Activated gamma-delta T cell treated with anti-CD3 and anti-CD28 coated beads, Interleukin-2, amount 50 U/mL, for 16 hours (primary cell): Measurements from ENCODE around the gene NEGR1.

Experiments used
- DNase-seq: peaks from one replicate; pipeline ENCODE4 v3.0.0-alpha.2; 2020; ENCODE audit warnings: low read depth

The NEGR1 gene

DNA sequence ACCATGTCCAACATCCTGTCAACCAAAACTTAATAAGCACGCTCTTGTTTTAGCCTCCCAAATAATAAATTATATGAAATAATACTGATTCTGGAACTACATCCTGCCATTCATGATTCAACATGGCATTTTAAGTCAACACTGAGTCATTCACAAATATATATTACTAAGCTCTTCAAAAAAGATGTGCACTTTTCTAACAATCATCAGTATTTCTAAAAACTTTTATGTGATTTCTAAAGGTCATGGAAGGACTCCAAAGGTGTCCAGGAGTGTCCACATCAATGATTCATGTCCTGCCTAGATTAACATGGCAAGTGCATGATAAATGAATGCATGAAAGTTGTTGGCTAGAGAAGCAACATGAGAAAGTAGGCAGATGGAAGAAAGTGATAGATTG lies 51.6 kb downstream of the NEGR1 start:
- no peak for DNase-seq

GRCh38 chr1:72229893-72230292 lies 52.4 kb downstream of the NEGR1 start:
- DNase-seq: no peak

DNA sequence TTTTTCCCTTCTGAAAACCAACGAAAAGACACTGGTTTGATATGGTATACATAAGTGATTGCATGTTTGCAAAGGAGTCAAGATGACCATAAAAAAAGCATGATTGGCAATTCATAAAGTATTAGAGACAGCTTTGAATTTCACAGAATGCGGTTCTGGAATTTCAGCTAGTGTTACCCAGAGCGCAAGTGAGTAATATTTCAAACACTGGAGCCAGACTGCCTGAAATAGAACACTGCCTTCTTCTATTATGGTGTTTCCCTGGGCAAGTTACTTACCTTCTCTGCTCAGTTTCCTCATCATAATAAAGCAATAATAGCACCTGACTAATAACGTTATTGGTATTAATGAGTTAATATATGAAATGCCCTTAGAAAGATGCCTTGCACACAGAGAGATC lies 54.7 kb downstream of the NEGR1 start:
- no peak for DNase-seq

DNA sequence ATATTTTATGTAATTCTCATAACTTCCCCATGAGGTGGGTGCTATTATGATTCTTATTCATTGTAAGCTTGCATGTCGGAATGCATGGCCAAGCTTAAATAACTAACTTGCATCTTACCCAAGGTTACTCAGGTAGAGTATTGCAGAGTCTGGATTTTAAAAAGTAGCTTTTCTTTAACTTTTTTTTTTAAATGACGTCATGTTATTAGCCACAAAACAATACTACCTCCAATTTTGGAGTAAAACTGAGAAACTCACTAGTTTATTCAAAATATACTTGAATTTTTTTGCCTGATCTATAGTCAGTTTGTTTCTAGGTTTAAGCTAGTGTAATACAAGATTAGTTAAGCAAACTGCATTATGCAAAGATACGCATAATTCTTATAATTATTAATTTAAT lies 57.8 kb downstream of the NEGR1 start:
- DNase-seq: no peak

GRCh38 chr1:72221811-72222210 lies 60.5 kb downstream of the NEGR1 start:
- no peak for DNase-seq

DNA sequence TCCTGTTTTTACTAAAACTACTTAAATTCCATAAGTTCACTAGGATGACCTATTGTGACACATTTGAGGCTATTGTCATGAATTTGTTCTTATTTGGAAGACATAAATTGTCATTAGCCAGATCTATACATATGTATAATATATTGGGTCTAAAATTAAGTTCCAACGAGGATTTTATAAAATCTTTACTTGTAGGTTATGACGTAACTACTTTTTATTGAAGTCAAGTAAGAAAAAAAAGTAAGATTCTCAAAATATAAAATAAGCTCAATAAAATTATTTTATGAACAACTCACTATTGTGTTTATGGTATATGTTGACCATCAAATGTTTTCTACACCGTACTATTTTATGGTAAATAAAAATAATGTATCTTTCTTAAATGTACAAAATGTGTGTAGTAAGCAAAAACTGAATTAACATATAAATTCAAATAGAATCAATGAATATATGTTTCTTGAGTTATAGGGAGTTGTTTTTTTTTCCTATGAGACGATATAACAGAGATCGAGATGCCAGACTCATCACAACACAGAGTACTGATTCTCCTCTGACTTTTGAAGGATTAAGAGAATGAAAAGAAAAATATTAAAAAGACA lies 64.1 kb downstream of the NEGR1 start:
- no peak for DNase-seq

GRCh38 chr1:72207059-72207458 lies 75.3 kb downstream of the NEGR1 start:
- no peak for DNase-seq

DNA sequence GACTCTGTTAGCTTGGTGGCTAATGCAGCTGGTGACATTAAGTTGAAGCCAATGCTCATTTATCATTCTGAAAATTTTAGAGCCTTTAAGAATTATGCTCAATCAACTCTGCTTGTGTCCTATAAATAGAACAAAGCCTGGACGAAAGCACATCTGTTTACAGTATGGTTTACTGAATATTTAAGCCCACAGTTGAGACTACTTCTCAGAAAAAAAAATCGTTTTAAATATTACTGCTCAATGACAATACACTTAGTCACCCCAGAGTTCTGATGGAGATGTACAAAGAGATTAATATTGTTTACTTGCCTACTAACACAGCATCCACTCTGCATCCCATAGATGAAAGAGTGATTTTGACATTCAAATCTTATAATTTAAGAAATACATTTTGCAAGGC lies 79.6 kb downstream of the NEGR1 start:
- DNase-seq: no peak

- DNase-seq: no peak
Measured at GRCh38 chr1:72197786-72198185, 84.6 kb downstream of the NEGR1 start.

- no peak for DNase-seq
Measured at GRCh38 chr1:72186733-72187307, 95.5 kb downstream of the NEGR1 start.

DNA sequence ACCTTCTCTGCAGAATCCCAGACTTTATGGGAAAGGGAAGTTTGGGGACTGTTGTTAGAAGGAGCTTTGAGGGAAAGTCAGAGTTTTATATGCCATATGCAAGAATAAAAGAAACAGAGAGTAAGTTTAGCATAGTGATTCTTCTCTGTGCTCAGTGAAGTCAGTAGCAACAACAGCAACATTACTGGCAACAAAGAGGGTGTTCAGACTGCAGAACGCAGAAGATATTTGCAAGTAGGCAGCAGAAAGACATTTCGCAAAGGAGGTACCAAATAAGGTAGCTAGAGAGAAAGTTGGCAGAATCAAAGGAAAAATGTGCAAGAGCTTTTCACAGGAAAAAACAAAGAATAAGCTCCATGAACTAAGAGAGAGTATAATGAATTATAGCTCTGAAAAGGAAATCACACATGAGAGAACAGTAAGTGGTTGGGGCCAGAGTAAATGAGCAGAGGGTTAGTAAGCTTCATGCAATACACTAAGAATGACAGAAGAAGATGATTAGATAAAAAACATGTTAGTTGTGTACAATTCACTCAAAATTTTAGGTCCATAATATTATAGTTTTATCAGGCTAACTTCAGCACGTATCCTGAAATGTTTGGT lies 98.1 kb downstream of the NEGR1 start:
- DNase-seq: no peak

GRCh38 chr1:72182859-72183258 lies 99.5 kb downstream of the NEGR1 start:
- DNase-seq: no peak

- DNase-seq: no peak
Measured at GRCh38 chr1:72178266-72178665, 104.1 kb downstream of the NEGR1 start.

- DNase-seq: no peak
Measured at GRCh38 chr1:72177711-72178110, 104.6 kb downstream of the NEGR1 start.

- DNase-seq: no peak
Measured at GRCh38 chr1:72170246-72170645, 112.1 kb downstream of the NEGR1 start.

DNA sequence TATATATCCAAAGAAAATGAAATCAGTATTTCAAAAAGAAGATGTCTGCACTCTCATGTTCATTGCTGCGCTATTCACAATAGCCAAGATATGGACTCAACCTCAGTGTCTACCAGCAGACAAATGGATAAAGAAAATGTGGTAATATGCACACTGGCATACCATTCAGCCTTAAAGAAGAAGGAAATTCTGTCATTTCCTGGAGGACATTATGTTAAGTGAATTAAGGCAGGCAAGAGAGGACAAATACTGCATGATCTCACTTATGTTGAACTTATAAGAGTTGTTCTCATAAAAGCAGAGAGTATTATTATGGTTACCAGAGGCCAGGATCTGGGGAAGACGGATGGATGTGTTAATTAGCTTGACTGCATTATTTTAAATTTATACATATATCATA lies 115.9 kb downstream of the NEGR1 start:
- no peak for DNase-seq

DNA sequence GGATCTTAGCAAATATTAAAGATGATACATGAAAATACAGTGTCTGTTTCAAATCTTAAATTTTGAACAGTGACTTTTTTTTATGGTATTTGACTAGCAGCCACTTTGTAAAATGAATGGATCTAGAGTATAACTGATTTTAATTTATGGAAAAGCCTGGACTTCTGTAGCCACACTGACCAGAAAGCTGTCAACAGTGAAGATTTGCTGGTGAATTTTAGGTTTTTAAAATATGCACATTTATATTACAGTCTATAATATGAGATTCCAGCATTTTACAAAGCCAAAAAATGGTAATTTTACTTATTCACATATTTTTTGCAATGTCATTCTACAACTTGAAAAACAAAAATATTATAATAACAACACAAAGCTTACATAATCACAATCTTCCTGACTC lies 131.8 kb downstream of the NEGR1 start:
- DNase-seq: no peak

GRCh38 chr1:72141875-72142274 lies 140.5 kb downstream of the NEGR1 start:
- DNase-seq: no peak

- DNase-seq: no peak
Measured at GRCh38 chr1:72140222-72140621, 142.1 kb downstream of the NEGR1 start.

DNA sequence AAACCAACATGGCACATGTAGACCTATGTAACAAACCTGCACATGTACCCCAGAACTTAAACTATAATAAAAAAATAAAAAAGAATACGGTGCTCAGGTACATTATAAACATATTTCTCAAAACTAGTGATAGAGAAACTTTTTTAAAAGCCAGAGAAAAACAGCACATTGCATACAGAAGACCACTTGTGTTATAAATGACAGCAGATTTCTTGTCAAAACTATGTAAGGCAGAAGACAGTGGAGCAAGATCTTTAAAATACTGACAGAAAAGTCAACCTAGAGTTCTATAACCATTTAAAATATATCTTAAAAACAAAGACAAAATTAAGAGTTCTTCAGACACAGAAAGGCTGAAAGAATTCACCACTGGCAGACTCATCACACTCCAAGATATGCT lies 144.7 kb downstream of the NEGR1 start:
- DNase-seq: no peak

DNA sequence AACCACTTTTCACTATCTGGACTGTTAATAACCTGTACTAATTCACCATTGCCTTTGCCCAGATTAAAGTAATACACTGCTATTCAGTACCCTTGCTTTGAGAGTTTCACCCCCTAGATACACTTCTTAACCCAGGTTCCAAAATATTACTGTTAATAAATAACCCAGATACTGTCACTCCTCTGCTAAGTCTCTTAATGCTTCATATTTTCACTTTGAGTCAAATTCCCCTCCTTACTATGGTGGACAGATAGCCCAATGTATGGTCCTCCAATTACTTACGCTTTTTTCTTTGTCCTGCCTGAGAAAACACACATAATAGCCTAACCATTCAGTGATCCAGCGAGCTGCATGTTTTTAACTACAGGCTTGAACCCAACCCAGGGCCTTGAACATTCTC lies 152.5 kb downstream of the NEGR1 start:
- no peak for DNase-seq

DNA sequence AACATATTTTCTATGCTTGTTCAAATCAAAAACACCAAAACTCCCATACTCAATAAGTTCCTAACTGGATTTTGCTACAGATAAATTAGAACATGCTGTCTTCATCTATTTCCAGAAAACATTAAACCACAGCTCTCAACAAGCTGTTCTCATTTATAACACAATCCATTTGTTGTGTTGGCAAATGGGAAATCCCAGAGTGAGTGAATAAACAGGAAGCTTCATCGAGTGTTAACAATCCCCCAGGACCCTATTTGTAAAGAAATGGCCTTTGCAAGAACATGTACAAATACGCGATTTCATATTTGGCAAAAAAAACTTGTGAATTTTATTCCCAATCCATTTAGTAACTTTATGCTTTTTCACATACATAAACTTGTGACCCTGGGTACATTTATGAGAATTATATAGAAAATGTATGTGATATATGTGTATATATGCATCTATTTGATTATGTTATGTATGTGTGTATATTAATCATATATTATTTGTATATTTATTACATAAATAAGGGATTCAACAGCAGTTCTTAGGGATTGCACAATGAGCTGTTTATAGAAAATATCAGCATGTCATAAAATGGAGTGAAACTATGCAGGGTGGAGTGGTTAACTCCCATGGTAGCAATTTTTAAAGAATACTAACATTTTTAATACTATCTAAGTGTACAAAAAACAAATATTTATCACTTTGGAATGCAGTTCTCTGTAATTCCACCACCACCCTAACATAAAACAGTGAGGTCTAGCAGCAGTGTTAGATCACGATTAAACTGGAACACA lies 160.0 kb downstream of the NEGR1 start:
- DNase-seq: no peak

GRCh38 chr1:72119491-72119890 lies 162.8 kb downstream of the NEGR1 start:
- no peak for DNase-seq
